HepG2 (cell line): ENCODE measurements around the gene ZNF860.

Source experiments
- BRD4 ChIP-seq: sonication (generic); formaldehyde crosslinking; IDR thresholded peaks from 2 replicates; pipeline ENCODE4 v1.4.0; 2020; ENCODE audit warnings: missing genetic modification reagents
- HMG20B ChIP-seq: conservative IDR thresholded peaks from 2 replicates; pipeline ENCODE4 v1.6.1; 2016; ENCODE audit warnings: missing genetic modification reagents, missing compliant biosample characterization
- HNRNPH1 ChIP-seq: fragments of 200-400 bp; formaldehyde crosslinking; optimal IDR thresholded peaks from 2 replicates; pipeline ENCODE3; 2017; ENCODE audit warnings: mild to moderate bottlenecking, low read depth, low read length
- JUNB ChIP-seq: sonication (generic); formaldehyde crosslinking; IDR thresholded peaks from 2 replicates; pipeline ENCODE4 v1.8.0; 2022; ENCODE audit warnings: missing genetic modification reagents, mild to moderate bottlenecking, borderline replicate concordance
- MTA1 ChIP-seq: sonication (generic); formaldehyde crosslinking; IDR thresholded peaks from 2 replicates; pipeline ENCODE4 v1.4.0; 2020; ENCODE audit warnings: missing genetic modification reagents, mild to moderate bottlenecking, borderline replicate concordance
- POLR2G ChIP-seq: fragments of 200-400 bp; formaldehyde crosslinking; IDR thresholded peaks from 2 replicates; pipeline ENCODE4 v1.6.1; 2018; ENCODE audit warnings: mild to moderate bottlenecking, low read depth, low read length, moderate library complexity
- PRPF4 ChIP-seq: fragments of 200-400 bp; formaldehyde crosslinking; IDR thresholded peaks from 2 replicates; pipeline ENCODE4 v1.6.1; 2016; ENCODE audit warnings: low read length, low read depth; ENCODE audit not compliant: poor library complexity, severe bottlenecking
- RFX5 ChIP-seq: IDR thresholded peaks from 2 replicates; pipeline ENCODE4 v1.6.1; 2011; ENCODE audit warnings: low read depth, low read length, improper control_type of control experiment
- ZNF121 ChIP-seq: sonication (generic); formaldehyde crosslinking; IDR thresholded peaks from 2 replicates; pipeline ENCODE4 v1.5.0; 2020; ENCODE audit warnings: mild to moderate bottlenecking, missing genetic modification reagents
- ZNF839 ChIP-seq: sonication (generic); formaldehyde crosslinking; IDR thresholded peaks from 2 replicates; pipeline ENCODE4 v1.4.0; 2020; ENCODE audit warnings: missing genetic modification reagents, mild to moderate bottlenecking, borderline replicate concordance
- TF ChIP-seq, protein P1 (sequence below): sonication (generic); formaldehyde crosslinking; IDR thresholded peaks from 2 replicates; pipeline ENCODE4 v1.4.0; 2020; ENCODE audit warnings: missing genetic modification reagents, mild to moderate bottlenecking, borderline replicate concordance
- TF ChIP-seq, protein P2 (sequence below): sonication (generic); formaldehyde crosslinking; IDR thresholded peaks from 2 replicates; pipeline ENCODE4 v1.4.0; 2020; ENCODE audit warnings: missing genetic modification reagents, borderline replicate concordance
- TF ChIP-seq, protein P3 (sequence below): sonication (generic); formaldehyde crosslinking; IDR thresholded peaks from 2 replicates; pipeline ENCODE4 v1.5.0; 2020; ENCODE audit warnings: mild to moderate bottlenecking, missing genetic modification reagents, moderate library complexity
- TF ChIP-seq, protein P4 (sequence below), 2 experiments: sonication (generic) in 1 of 2; formaldehyde crosslinking in 1 of 2; IDR thresholded peaks; 2 replicates each; pipeline versions ENCODE4 v1.5.1 to v1.6.1; 2011 to 2020; ENCODE audit warnings: borderline replicate concordance in 1 of 2, low read depth in 1 of 2, low read length in 1 of 2, mild to moderate bottlenecking in 1 of 2, missing genetic modification reagents in 1 of 2, moderate library complexity in 1 of 2

DNA sequence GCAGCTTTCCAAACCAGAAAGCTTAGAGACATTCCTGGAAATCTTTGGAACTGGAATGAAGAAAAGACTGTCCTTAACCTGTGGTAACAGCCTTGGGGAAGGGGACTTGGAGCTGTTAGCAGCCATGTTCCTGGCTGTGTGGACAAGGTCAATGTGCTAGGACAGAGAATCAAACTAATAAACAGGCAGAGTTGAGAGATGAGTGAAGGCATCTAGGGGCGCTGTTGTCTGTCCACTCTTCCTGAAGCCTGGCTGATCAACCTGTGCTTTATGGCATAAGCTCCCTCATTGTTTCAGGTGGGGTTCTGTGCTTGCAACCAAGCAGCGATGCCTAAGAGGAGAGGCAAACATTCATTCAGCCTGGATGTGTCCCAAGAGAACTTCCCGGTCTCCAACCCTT lies 19.3 kb downstream of the ZNF860 start:
- TF ChIP-seq MTA1 (no peak), POLR2G (no peak), ZNF839 (CRISPR knock-in tag) (no peak), JUNB (CRISPR knock-in tag) (no peak), HMG20B (CRISPR knock-in tag) (no peak), PRPF4 (no peak), RFX5 (no peak), ZNF121 (CRISPR knock-in tag) (no peak), HNRNPH1 (no peak), BRD4 (CRISPR knock-in tag) (no peak)
- TF ChIP-seq, protein P1, sequence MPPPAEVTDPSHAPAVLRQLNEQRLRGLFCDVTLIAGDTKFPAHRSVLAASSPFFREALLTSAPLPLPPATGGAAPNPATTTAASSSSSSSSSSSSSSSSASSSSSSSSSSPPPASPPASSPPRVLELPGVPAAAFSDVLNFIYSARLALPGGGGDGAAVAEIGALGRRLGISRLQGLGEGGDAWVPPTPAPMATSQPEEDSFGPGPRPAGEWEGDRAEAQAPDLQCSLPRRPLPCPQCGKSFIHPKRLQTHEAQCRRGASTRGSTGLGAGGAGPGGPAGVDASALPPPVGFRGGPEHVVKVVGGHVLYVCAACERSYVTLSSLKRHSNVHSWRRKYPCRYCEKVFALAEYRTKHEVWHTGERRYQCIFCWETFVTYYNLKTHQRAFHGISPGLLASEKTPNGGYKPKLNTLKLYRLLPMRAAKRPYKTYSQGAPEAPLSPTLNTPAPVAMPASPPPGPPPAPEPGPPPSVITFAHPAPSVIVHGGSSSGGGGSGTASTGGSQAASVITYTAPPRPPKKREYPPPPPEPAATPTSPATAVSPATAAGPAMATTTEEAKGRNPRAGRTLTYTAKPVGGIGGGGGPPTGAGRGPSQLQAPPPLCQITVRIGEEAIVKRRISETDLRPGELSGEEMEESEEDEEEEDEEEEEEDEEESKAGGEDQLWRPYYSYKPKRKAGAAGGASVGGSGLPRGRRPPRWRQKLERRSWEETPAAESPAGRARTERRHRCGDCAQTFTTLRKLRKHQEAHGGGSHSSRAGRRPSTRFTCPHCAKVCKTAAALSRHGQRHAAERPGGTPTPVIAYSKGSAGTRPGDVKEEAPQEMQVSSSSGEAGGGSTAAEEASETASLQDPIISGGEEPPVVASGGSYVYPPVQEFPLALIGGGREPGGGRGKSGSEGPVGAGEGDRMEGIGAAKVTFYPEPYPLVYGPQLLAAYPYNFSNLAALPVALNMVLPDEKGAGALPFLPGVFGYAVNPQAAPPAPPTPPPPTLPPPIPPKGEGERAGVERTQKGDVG (CRISPR knock-in tag), result no peak
- TF ChIP-seq, protein P2, sequence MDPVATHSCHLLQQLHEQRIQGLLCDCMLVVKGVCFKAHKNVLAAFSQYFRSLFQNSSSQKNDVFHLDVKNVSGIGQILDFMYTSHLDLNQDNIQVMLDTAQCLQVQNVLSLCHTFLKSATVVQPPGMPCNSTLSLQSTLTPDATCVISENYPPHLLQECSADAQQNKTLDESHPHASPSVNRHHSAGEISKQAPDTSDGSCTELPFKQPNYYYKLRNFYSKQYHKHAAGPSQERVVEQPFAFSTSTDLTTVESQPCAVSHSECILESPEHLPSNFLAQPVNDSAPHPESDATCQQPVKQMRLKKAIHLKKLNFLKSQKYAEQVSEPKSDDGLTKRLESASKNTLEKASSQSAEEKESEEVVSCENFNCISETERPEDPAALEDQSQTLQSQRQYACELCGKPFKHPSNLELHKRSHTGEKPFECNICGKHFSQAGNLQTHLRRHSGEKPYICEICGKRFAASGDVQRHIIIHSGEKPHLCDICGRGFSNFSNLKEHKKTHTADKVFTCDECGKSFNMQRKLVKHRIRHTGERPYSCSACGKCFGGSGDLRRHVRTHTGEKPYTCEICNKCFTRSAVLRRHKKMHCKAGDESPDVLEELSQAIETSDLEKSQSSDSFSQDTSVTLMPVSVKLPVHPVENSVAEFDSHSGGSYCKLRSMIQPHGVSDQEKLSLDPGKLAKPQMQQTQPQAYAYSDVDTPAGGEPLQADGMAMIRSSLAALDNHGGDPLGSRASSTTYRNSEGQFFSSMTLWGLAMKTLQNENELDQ (CRISPR knock-in tag), result no peak
- TF ChIP-seq, protein P3, sequence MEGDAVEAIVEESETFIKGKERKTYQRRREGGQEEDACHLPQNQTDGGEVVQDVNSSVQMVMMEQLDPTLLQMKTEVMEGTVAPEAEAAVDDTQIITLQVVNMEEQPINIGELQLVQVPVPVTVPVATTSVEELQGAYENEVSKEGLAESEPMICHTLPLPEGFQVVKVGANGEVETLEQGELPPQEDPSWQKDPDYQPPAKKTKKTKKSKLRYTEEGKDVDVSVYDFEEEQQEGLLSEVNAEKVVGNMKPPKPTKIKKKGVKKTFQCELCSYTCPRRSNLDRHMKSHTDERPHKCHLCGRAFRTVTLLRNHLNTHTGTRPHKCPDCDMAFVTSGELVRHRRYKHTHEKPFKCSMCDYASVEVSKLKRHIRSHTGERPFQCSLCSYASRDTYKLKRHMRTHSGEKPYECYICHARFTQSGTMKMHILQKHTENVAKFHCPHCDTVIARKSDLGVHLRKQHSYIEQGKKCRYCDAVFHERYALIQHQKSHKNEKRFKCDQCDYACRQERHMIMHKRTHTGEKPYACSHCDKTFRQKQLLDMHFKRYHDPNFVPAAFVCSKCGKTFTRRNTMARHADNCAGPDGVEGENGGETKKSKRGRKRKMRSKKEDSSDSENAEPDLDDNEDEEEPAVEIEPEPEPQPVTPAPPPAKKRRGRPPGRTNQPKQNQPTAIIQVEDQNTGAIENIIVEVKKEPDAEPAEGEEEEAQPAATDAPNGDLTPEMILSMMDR (CRISPR knock-in tag), result 0 out of 2 replicates have a peak, but pooled peaks have one; percentile 5
- TF ChIP-seq, protein P4, sequence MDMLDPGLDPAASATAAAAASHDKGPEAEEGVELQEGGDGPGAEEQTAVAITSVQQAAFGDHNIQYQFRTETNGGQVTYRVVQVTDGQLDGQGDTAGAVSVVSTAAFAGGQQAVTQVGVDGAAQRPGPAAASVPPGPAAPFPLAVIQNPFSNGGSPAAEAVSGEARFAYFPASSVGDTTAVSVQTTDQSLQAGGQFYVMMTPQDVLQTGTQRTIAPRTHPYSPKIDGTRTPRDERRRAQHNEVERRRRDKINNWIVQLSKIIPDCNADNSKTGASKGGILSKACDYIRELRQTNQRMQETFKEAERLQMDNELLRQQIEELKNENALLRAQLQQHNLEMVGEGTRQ (IDR thresholded peaks at IDR 0.05; ENCODE audit: low read depth, low read length), result no peak
- TF ChIP-seq, protein P4 (CRISPR knock-in tag; IDR thresholded peaks at IDR 0.05; ENCODE audit: borderline replicate concordance), result no peak
